NCI-H748 (cell line): Measurements from ENCODE around the gene TST.
"Not testable (repeated sequence)": the region's sequence is repeated elsewhere in the genome, so short reads cannot be mapped to it uniquely, and the experiment has no call there.

Experiments
- DNase-seq: peaks from one replicate; lab custom pipeline; 2025; ENCODE audit not compliant: unreplicated experiment; lab: John Stamatoyannopoulos, UW

TST gene

DNA sequence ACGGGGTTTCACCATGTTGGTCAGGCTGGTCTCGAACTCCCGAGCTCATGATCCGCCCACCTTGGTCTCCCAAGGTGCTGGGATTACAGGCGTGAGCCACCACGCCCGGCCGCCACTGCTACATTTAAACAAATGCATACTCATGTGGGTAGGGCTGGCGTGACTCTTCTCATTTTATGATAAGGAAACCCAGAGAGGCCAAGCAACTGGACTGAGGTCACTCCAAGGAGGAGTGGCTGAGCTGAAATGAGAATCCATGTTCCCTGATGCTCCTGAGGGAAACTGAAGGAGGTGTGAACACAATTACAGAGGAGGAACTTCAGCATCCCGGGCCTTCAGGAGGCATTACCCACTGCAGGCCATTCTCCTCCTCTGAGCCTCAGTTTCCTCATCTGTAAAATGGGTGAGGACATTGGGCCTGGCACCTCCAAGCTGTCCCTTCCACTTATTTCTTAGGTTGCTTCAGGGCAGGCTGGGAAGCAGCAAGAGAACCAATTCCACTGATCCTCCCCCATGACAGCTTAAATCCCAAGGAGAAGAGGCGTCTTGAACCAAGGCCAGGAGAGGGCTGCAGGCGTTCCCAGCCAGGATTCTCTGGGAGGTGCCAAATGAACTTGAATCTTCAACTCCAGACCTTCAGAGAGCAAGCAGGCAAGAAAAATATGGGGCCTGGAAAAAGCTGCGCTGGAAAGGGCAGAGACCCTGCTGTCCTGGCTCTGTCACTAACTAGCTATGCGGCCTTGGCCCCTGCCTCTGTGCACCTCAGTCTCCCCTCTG is 2.9 kb downstream of the TST start:
- no peak for DNase-seq

DNA sequence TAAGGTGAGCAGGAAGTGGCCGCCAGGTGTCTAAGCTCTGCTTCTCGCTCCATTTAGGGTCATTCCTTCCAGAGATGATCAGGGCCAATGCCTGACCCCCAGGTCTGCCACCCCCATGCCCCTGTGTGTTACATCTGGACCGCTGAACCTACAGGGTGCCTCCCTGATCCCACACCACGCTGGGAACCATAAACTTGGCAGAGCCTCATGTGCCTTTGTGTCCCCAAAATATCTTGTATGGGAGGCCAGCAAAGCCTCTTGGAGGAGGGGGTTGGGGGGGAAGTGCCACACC is 3.7 kb downstream of the TST start:
- DNase-seq: no peak

DNA sequence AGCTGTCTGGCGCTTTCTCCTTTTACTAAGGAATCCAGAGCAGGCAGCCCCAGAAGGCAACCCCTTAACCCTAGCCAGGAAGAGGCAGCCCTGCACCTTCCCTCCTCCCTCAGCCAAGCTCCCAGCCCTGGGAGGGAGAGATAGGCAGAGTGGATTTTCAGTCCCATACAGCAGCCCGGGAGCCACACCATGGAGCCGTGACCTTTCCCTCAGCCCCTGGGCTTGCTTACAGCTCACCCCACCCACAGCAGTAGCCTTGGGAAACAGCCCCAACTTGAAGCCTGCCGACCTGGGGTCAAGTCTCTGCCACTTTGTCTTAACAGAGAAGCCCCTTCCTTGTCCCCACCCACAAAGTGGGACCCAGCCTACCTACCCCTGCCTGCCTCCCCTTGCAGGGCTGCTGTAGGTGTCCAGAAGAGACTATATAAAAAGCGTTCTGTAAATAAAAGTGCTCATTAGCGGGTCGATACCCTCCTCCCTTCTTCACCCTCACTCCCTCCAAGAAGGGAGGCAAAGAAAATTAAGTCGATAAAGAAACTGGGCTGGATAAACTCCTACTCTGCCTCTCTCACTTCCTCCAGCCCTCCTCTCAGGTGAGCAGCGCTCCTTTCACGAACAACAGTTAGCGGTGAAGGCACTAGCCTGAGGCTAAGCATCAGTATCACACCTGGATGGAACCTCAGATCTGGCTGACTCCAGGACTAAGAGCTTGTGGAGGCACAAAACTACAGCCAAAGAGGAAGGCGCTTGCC is 4.2 kb downstream of the TST start:
- peak; percentile 21 for DNase-seq

DNA sequence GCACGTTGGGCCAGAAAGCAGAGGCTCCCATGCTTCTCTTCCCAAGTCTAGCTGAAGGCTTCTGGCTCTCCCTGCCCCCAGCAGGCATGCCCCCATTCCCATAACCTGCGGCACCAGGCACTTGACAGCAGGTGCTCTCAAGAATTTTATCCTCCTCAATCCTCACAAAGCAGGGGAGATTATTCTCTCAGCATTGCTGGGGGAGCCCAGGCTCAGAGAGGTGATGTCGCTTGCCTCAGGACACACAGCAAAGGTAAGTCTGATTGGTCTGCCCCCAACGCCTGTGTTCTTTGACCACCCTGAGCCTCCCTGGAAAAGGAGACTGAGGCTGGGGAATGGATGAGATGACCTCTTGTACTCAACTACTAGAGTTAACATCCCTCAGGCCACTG is 4.8 kb downstream of the TST start:
- DNase-seq: no peak

DNA sequence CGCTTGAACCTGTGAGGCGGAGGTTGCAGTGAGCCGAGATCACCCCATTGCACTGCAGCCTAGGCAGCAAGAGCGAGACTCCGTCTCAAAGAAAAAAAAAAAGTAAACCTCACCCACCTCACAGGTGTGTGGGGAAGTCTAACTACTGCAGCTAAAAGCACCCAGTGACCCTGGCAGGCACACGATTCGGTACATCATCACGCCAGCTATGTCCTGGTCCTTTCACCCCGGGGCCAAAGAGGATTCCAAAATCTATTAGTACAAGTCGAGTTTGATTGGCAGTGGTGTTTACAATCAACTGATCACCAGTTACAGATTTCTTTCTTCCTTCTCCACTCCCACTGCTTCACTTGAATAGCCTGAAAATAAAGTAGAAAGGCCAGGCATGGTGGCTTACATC is 6.3 kb downstream of the TST start:
- DNase-seq: no peak

DNA sequence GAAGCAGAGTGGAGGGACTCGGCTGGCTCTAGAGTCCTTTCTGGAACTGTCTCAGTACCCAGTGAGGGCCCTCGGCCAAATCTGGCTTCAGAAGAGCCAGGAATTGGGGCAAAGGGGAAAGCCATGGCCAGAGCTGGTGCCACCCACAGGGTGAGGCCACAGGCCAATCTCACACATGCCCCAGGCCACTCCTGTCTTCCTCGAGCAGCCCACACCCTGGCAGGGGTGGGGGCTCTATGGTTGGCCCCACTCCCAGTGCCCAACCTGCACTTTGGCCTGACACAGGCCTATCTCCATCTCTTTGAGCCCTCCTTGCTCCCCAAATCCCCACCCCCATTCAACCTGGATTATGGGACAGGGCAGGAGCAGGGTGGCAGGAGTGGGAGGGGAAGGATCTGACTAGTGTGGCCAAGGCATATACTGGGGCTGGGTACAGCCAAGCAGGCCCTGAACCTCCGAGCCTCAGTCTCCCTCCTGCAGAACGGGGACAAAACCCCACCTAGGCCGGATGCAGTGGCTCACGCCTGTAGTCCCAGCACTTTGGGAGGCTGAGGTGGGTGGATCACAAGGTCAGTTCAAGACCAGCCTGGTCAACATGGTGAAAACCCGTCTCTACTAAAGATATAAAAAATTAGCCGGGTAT is 6.9 kb downstream of the TST start:
- no peak for DNase-seq

DNA sequence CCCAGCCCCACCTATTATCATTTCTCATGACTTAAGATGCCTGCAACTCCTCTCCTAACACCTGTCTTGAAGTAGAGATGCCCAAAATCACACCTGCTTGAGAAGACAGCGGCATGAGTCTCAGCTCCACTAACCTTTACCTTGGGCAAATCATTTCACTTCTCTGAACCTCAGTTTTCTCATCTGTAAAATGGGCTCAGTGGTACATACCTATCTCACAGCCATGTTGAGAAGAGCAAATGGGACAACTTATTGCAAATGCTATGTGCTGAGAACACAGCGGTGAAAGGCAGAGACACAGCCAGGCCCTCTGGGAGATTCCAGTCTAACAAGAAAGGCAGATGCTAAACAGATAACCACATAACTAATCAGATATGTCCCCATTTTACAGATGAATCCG is 7.8 kb downstream of the TST start:
- DNase-seq: no peak

DNA sequence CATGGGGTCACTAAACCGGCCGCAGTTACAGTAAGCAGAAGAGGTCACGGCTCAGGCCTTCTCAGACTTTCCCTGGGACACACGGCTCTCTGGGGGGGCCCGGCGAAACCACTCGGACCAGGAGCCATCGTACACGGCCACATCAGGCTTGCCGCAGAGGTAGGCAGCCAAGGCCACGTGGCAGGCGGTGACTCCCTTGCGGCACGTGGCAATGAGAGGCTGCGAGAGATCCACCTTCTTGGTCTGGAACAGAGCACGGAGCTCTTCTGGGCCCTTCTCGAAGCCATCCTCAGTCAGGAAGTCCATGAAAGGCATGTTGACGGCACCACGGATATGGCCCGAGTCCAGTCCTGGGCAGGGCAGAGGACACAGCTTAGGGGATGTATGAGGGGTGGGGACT is 8.3 kb downstream of the TST start:
- DNase-seq: no peak

DNA sequence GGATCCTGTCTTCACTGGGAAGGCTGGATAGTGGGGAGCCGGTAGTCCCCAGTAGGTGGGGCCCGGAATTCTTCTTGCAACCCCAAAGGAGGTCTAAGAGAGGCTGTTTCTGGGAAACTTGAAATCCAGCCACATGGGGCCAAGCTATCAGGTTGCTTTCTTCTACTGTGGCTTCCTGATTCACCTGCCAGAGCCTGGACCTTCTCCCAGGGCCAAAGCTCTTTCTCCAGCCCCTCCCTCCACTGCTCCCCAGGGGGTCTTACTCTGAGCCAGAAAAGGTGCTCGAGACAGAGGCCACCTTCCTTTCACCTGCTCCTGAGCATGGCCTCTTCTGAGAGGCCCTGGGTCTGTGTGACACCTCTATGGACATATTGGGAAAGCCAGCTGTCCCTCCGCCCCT is 9.1 kb downstream of the TST start:
- no peak for DNase-seq

DNA sequence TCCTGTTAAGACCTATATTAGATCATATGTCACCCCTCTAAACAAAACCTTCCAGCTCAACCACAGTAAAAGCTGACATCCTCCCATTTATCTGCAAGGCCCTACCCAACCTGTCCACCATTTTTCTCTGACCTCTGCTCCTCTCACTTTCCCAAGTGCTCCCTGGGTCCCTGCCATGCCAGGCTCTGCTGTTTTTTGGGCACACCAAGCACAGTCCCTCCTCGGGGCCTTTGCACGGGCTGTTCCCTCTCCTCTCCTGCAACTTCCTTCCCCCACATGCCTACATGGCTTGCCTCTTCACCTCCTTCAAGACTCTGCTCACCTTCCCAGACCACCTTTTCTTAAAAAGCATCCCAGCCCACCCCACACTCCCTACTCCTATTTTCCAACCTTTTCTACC is 9.8 kb downstream of the TST start:
- no peak for DNase-seq

DNA sequence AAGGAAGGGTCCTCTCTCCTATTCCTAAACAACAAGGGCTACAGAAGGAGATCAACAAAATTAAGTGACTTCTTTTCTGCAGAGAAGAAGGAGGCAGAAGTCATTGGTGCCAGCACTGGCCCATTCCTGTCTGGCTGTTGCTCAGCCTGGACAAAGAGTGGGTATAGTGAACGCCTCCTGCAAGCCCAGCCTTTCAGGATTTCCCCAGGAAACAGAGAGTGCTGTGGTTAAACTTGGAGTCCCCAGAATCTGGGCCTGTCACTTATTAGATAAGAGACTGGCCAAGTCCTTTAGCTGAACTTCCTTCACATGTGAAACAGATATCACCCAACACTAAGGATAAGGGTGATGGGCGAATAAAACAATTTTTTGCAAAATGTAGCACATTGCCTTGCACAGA is 10.9 kb downstream of the TST start:
- no peak for DNase-seq

DNA sequence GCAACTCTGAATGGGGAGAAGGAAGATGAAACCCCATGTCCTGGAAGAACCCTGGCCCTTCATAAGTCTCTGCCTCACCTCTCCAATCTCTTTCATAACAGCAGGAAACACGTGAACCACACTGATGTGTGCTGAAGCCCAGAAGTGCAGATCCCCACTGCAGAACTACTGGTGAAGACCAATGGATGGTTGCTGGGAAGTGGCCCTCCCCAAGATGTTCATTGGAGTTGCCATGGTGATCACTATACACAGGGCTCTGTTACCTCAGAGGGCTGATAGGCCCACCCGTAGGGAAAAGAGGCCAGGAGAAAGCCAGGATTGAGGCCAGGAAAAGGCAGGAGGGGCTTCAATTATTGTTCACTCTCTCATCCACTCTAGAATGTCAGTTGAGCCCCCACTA is 11.6 kb downstream of the TST start:
- peak; percentile 50 for DNase-seq

DNA sequence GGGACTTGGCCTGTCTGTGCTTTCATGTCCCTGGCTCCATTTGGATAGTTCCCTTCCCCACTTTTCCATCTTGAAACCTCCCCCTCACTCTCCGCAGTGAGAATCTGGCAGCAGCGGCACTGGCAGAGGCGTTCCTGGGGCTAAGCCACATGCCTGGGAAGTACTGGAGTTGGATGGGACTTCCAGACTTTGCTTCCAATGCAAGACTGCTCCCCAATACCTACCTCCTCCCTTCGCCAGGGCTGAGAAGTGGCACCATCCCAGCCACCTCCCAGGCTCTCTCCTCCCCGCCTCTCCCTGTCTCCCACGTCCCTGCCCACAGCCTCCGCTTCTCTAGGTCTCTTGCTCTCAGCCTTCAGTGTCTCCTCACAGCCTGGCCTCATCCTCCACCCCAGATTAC is 16.6 kb downstream of the TST start:
- DNase-seq: no peak

DNA sequence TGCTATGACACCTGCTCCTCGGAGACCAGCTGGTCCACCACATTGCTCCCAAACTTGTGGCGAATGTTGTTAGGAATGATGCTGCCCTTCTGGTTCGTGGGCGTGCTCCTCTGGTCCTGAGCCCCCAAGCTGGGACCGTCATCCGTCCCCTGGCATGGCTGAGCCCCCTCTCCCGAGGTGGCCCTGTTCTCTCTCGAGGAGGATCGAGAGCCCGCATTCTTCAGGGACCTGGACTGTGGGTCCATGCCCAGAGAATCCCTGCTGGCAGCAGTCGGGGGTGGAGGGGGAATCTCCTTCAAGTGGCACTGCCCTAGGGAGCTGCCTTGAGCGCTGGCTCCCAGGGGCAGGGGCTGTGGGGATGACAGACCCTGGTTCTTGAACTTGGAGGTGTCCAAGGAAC is 17.4 kb downstream of the TST start:
- DNase-seq: no peak

DNA sequence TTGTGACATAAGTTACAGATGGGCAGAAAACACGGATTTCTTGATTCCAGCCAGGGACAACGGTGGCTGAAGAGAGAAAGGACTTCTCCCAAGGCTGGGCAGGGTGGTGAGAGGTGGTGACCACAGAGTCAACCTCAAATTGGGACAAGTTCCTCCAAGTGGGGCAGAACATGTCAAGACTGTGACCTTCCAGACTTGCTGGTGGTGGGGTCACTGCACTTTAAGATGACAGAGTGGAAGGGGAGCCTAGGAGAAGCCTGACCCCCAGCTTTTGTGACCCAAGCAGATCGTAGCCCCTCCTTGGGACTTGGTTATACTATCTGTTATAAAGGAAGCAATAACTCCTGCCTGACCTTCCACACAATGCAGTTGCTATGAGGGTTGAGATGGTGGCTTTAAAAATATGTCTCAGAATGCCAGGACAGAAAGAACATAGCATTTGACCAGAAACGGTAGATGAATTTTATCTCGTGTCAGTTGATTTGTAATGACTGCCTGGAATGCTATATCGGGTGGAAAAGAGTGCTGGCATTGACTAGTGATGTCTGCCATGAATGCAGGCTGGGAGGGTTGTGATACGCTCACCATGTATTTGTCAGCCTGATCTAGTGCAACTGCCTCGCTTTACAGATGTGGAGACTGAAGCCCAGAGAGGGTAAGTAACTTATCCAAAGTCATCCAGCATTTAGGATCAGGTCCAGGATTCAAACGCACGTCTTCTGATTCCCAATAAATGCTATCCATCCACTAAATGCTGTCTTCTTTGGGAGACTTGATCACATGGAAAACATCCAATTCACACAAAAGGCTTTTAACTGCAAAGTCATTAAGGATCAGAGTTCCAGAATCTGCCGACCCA is 18.3 kb downstream of the TST start:
- no peak for DNase-seq

DNA sequence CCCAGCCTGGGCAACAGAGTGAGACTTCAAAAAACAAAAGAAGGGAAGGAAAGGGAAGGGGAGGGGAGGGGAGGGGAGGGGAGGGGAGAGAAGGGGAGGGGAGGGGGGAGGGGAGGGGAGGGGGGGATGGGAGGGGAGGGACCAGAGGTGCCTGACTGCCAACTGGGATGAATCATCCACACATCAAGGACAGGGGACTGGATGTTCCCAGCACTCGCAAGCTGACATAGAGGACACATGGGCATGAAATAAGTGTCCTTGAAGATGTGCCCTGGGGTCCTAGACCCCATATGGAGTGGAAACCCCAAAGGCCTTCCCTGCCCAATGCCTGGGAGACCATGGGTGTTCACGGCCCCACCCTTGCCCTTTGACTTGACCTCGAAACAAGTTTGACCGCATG is 19.8 kb downstream of the TST start:
- no peak for DNase-seq

DNA sequence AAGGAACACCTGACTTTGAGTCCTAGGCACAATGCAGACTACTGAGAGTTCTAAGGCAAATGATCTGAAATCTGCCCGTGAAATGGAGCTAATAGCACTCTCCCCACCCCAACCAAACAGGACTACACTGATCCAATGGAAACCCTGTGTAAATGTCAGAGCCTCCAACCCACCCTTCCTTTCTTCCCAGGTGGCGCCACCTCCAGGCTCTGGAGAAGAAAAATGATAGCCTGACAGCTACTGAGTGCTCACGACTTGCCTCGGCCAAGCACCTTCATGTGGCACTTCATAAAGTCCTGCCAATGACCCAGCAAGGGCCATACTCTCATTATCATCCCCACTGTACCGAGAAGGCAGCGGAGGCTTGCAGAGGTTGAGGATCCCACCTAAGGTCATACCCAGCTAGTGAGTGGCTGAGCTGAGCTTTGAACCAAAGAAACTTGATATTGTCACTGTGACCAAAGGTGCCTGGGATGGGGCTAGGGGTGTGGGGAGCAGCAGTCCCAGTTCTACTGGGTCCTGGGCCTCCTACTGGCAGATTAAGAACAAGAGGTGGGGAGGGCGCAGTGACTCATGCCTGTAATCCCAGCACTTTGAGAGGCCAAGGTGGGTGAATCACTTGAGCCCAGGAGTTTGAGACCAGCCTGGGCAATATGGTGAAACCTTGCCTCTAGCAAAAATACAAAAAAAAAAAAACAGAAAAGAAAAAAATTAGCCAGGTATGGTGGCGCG is 20.5 kb downstream of the TST start:
- no peak for DNase-seq

DNA sequence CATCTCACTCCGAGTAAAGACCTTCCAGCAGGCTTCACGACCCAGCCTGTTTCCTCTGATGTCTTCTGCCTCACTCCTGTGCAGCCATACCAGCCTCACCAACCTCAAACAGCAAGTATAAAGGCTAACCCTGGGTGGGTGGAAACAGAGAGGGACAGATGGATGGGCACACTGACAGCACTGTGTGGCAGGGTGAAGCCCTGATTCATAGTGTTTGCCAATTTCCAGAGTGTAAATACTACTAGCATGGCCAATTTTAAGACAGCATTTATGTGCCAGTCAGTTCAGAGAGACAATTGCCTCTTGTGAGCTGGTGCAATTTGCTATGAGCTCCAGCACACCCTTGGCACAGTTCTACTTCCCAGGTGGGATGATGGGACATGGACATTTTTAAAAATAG is 21.5 kb downstream of the TST start:
- no peak for DNase-seq

DNA sequence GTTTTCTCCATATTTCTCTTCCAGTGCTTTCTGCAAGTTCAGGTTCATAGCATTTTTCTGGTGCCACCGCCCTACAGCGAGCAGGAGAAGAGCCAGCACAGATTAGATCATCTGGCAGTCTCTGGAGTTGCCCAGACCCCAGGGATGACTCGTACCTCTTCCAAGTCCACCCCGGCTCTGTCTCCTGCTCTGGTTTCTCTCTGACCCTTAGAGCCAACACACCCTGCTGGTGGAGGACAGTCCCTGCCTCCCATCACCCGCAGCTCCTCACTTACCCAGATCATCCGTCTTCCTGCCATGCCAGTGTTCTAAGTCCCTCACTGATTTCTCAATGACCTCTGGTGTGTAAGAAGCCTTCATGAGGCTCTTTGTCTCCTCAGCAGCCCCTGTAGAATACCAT is 28.0 kb downstream of the TST start:
- no peak for DNase-seq

DNA sequence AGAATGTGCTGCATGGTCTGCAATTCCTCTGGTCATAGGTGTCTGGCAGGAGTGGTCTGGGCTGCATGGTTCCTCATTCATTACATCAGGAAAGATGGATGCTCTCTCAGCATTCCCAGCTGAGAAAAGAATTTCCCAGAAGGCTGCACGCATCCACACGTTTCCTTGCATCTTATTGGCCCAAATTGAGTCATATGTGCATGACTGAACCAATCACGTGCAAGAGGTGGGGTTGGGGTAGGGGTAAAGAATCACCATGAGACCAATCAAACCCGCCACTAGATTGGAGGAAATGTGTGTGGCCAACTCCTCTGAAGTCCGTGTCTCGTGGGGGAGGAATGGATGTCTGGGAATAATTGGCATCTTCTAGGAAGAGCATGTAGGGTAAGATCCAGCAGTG is 28.8 kb downstream of the TST start:
- no peak for DNase-seq

DNA sequence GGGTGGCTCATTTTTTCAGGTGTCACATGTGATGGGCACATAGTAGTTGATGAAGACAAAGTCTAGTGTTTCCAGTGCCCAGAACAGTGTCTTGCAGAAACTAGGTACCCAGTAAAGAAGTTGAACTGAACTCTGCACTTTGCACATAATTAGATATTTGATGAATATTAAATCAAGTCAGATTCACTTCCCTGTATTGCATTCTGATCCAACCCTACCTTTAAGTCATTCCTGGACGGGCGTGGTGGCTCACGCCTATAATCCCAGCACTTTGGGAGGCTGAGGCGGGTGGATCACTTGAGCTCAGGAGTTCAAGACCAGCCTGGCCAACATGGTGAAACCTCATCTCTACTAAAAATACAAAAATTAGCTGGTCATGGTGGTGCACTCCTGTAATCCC is 30.2 kb downstream of the TST start:
- DNase-seq: not testable (repeated sequence)
